GM04503 (cell line): ENCODE data around the gene COLEC11.
"Not testable (repeated sequence)": the region's sequence is repeated elsewhere in the genome, so short reads cannot be mapped to it uniquely, and the experiment has no call there.

ENCODE experiments used
- DNase-seq: peaks from one replicate; pipeline ENCODE4 v3.0.0-alpha.2; 2012; ENCODE audit warnings: low read depth

Gene COLEC11

DNA sequence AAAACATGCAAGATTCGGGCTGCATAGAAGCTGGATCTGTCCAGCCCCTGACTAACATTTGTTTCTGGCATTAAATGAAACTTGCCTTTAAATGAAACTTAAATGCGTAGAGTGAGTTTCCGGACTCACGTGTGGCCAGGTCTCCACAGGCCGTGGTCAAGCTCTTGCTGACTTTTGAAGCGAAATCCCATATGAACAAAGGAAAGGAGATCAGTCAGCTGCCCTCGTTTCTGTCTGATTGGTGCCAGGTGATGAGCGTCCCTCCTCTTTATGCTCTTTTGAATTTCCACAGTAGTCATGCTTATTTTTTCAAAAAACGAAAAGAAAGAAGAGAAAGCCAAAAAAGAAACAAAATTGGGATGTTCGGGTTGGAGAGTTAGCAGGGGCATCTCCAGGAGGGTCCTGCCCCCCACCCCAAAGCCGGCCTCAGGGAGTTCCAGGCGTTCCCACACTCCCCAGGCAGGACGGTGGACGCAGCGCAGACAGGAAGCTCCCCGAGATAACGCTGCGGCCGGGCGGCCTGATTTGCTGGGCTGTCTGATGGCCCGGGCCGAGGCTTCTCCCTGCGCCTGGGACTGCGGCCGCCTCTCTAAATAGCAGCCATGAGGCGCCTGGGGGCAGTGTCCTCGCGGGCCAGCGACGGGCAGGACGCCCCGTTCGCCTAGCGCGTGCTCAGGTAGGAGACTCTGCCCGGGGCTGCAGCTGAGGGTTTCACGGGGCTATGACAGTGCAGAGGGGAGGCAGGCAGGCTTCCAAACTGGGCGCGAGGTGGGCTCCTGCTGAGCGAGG lies at the start of gene COLEC11:
Gene COLEC11 (plus strand): TSS at position 620 of the 789 bp plus-strand sequence. CDS start 9,229 bp downstream, outside the sequence.
- no peak for DNase-seq

DNA sequence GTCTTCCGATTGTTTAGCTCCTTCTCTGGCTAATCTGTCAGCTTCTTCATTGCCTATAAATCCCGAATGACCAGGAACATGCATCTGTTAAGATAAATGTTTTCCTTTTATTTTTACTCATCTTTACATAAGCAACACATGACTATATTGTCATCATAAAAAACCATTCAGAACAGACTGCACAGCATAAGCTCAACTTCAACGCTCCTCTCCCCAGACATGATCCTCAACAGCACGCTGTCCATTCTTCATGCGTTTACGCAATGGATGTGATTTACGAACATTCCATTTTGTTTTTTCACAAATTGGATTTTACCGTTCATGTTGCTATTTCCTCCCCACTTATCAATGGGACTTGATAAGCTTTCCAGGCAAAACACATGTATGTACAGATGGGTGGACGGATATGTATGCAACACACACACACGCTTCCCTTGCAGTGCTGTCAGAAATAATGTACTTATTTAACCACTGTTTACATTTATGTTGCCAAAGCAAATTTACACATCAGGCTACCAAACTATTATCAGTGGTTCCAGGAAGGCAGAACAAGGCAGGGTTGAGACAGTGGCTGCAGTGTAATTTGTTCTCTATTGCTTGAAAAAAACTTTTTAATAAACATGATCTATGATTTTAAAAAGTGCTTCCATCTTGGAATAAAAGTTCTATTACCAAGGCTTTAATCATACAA lies 49.0 kb upstream of the COLEC11 start:
- DNase-seq: no peak

DNA sequence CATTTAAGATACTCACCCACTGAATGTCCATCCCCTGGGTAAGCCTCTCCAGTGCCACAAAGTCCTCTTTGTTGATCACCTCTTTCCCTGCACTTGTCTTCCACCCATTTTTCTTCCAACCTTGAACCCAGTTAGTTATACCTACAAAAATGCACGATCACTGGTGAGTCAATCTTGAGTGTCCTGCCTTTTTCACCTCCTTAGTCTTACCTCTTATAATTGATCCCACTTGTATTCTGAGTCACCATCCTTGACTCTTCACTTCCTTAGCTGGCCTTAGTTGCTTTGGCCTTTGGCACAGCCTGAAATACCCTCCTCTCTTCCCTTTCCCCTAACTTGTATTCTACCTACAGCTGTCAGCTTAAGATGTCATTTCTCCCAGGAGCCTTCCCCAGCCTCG lies 47.0 kb upstream of the COLEC11 start:
- DNase-seq: no peak

DNA sequence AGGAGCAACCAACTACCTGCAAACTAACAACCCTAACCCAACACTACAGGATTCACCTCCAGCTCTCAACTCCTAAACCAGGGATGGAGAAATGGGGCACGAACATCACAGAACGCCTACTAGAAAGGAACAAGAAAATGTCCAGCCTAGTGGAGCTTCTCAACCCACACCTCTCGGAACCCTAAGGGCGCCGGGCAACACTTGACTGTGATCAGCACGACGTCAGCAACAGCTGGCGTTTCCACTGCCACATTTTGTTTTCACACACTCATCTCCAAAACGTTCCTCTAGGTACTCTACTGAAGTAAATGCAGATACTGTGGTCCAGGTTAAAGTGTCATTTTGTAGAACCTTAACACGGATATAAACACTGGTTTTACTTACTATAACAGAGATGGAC lies 41.0 kb upstream of the COLEC11 start:
- no peak for DNase-seq

DNA sequence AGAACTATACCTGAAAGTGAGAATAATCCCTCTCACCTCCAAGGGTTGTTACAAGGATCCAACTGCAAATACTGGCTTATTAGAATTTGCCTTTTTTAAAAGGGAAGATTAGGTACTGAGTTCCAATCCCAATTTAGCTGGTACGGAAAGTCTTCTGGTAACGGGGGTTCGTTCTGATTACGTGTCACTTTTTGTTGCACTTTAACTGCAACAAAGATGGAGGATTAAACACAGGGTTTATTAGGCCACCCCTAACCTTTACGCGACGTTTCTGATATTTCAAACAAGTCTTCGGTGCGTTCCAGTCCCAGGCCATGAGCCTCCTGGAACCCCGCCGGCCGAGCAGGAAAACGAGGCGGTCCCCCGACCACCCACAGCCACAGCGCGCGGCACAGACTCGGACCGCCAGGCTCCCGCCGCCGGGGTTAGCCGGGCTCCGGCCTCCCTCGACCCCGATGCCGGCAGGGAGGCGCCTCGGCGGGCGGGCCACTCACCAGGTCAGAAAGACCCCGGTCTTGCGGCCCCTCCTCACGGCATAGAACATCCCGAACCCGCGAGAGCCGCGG lies 37.2 kb upstream of the COLEC11 start:
- no peak for DNase-seq

DNA sequence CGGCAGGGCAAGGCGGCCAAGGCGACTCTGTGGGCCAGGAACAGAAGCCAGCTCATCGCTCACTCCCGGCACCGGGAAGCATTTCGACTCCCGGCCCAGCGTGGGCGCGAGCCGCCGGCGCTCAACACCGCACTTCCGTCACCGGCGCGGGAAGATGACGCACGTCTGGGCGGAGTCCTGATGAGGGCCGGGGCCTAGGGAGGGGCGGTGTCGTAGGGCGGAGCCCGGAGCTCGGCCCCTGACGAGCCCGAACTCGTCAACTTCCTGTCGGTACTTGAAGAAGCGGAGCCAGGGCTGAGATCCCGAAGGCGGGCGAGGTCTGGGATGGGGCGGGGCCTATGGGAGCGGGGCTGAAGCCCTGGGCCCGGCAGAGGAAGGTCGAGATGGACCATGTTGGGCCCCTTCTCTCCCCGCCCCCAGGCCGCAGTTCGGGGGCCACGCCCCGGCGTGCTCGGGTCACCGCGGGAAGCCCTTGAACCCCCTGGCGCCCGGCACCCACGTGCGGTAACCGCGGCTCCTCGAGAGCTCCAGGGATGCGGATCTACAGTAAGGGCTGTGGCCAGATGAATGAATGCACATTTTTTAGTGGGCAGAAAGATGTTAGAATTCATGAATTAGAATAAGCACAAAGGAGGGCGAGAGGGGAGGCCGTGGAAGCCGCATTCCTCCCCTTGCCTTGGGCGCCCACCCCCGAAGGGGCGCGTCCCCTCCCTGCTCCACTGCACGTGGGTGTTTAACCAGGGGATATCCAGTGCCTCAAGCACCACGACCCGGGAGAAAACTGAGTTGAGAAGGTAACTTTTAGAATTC lies 36.5 kb upstream of the COLEC11 start, which contains the start of gene RNASEH1:
Gene RNASEH1 (minus strand): TSS at position 129 of the 810 bp plus-strand sequence. CDS start 73 bp downstream, at position 56.
- peak; percentile 88 for DNase-seq

DNA sequence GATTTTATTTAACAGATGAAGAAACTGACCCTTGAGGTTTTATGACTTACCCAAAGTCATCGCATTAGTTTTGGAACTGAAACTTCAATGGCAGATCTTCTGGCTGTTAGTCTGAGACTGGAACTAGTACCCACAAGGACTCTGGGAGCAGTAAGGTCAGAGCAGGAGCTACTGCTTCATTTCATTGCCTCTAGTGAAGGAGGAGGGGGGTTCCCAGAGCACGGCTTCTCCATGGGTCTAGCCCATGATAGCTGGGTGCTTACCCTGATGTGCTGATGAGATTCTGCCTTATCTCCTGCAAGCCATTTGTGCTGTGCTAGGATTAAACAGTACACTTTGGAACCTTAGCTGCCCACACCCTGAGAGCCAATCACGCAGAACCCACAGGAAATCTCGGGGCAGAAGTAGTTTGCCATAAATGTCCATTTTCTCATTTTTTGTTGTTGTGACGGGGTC lies 31.4 kb upstream of the COLEC11 start:
- no peak for DNase-seq

DNA sequence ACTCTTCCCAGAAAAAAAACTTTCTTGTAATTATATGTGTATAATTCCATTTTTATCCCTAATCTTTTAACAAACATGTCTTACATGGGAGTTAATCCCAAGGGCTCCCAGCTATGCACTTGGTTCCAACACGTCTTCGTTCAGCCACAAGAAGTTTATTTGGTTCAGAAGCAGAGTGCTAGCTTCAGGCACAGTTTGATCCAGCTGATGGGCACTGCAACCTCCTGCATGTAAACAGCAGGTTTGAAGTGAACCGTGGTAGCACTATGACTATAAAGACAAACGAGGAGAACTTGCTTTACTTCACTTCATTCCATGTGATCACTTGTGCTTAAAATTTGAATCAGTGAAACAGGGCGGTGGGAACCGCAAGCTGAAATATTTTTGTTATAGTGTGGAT lies 29.8 kb upstream of the COLEC11 start:
- DNase-seq: no peak

DNA sequence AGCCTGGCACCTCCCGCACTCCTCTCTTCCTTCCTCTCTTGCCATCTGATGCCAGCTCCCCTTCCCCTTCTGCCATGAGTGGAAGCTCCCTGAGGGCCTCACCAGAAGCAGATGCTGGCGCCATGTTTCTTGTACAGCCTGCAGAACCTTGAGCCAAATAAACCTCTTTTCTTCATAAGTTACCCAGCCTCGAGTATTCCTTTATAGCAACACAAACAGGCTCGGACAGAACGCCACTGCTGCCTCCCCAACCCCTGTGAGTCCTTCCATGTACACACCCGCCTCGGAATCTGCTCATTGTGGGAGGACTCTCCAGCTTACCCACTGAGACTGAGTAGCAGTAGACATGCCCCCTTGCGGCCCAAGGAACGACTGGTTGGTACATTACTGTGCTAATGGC lies 28.1 kb upstream of the COLEC11 start:
- DNase-seq: no peak

DNA sequence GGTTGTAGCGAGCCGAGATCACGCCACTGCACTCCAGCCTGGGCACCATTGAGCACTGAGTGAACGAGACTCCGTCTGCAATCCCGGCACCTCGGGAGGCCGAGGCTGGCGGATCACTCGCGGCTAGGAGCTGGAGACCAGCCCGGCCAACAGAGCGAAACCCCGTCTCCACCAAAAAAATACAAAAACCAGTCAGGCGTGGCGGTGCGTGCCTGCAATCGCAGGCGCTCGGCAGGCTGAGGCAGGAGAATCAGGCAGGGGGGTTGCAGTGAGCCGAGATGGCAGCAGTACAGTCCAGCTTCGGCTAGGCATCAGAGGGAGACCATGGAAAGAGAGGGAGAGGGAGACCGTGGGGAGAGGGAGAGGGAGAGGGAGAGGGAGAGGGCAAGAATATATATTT lies 25.3 kb upstream of the COLEC11 start:
- DNase-seq: not testable (repeated sequence)

DNA sequence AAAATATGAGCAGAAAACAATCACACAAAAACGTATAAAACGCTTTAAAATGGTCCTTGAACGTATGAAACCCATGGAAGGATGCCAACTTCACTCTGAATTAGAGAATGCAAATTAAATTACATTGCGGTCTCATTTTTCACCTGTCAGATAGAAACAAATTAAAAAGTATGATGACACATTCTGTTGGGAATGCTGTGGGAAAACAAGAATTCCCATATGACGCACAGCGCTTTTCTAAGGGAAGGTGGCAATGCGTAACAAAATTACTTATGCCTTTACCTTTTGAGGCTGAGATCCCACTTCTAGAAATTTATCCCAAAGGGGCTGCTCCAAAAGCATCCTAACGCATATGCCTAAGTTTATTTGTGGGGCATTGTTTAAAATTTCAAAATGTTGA lies 23.6 kb upstream of the COLEC11 start:
- no peak for DNase-seq

DNA sequence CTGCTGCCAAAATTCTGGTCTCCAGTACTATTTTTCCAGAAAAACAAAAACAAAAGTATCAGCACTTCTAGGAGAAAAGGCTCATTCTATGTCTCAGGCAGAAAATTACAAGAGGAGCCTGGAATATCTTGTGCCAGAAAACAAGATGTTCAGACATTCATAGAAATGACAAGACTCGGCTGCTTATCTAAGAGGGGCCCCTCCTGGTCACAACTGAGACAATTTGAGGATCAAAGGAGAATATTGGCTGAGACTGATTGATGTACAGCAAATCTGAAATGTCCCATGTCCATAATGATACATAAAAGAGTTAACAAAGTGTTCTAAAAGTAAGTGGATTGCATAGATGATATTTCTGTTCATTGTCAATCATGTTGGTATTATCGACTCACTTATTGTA lies 22.3 kb upstream of the COLEC11 start:
- DNase-seq: no peak

DNA sequence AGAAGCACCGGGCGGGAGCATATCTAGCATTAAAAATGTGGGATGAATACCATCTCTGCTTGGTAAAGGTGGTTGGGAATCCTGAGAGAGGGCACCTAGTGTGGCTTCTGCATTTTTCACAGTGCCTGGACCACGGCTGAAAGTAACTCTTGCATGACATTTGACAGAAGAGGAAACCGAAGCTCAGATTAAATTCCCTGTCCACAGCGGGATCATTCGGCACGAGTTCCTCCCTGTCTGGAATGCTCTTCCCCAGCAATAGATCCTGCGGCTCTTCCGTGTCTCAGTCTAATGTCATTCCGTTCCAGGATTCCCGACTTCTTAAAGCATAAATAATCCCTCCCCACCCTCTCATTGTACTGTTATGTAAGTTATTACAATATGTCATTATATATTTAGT lies 20.8 kb upstream of the COLEC11 start:
- DNase-seq: no peak

DNA sequence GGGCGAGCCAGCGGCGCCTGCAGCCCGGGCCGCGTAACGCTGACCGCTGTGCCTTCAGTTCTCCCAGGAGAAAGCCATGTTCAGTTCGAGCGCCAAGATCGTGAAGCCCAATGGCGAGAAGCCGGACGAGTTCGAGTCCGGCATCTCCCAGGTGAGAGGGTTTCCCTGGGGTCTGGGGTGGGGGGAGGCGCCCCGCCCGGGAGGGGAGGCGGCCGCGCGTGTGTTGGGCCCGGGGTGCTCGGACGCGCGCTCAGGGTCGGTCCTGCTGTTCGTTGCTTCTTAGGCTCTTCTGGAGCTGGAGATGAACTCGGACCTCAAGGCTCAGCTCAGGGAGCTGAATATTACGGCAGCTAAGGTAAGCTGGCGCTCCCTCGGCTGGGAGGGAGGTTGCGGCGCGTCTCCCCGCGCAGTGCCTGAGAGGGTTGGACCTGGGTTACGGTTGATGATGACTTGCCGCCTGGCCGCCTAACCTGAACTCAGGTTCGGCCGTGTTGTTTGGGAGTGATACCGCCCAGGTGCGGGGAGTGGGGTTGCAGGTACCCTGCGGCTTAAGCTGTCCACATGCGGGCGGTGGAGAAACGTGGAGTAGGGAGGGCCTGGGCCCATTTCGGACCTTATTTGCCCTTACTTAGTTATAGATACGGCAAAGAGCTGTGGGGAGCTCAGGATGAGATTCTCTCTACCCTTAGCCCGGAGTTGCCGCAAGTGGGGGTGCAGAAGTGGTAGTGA lies 19.2 kb upstream of the COLEC11 start:
- no peak for DNase-seq

DNA sequence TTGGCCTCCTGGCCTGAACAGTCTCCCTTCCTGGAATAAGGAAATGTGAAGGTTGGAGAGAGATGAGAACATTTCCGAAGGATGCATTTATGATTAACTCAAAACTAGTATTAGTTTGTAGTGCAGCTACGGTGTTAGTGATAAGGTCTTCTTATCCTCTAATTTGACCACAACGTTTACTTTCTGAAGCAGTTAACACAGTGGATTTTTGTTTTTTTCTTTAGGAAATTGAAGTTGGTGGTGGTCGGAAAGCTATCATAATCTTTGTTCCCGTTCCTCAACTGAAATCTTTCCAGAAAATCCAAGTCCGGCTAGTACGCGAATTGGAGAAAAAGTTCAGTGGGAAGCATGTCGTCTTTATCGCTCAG lies 18.7 kb upstream of the COLEC11 start:
- DNase-seq: not testable (repeated sequence)

DNA sequence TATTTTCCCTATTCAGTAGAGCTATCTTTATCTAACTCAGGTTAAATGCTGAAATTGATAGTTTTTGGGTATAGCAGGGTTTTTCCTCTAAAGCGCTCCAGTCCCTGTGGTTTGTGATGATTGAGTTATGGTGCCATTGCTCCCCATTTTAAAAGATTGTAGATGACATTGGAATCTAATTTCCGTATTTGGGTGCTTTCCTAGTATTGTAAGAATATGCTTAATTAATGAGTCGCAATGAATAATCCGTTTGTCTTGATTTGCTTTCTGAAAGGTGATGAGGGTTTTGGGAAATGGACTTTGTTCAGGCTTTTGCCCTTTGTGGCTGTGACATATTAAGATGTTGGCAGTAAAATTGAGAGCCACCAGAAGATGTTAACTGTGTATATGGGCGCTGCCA lies 15.9 kb upstream of the COLEC11 start:
- no peak for DNase-seq

DNA sequence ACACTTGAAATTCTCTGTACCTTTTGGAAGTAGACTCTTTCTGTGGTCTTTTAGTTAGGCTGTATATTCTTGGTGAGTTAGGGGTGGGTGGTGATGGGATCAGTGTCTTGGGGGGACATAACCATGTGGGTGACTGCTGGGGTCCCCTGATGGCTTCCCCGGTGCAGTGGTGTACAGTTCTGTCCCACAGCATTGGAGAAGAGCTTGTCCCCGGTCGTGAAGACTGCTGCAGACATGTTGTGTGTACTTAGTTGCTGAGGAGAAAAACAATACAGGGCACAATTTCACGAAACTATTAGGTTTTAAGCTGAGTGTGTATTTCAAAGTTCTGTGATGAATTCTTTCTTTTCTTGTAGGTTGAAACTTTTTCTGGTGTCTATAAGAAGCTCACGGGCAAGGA lies 14.5 kb upstream of the COLEC11 start:
- no peak for DNase-seq

DNA sequence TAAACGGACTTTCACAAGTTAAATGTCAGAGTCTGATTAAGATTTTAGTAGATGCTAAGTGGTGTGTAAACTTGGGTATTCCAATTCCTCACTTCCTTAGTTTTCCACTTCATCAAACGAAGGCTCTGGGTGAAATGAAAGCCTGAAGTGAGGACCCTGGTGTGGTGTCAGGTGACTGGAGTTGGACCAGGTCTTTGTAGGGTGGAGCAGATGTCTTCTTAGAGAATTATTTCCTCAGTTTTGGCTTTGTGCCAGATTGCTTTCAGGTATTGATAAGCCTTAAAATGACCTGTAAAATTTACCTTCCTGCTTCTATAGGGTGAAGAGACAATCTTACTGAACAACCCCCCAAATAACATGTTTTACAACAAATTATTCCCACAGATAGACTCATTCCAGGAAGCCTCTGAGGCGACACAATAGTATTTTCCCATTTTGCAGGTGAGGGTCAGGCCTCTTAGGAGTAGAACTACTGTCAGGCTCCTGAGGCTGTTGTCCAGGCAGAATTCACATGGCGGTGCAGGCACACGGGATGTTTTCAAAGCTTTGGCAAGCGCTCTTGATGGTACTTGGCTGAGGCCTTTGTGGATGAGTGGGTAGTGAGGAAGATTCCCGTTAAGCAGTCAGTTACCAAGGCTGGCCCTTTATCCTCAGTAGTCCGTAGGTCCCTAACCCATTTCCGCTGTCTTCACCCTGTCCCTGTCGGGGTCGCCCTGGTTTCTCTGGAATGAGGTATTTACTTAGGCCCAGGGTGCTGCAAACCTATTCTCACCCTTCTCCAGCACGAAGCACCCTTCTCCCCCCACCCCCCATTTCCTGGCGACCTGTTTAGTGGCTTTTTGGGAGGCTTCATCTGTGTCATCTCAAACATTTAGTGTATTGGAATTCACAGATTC lies 13.3 kb upstream of the COLEC11 start:
- no peak for DNase-seq

DNA sequence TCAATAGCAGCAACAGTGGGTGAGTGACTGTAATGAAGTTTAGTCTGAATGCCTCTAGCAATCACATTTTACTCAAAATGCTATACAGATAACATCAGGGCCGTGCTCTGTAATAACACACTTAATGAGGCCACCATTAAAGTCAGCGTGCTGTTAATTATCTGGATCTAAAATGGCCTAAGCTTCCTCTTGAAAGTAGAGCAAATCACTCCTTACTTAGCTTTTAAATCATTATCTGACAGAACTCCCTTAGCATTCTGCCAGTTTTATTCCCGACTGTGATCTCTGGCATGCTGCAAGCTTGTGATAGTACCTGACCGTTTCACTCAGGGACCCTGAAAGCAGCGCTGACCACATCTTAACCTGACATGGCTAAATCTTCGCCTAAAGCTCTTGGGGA lies 10.8 kb upstream of the COLEC11 start:
- DNase-seq: no peak

DNA sequence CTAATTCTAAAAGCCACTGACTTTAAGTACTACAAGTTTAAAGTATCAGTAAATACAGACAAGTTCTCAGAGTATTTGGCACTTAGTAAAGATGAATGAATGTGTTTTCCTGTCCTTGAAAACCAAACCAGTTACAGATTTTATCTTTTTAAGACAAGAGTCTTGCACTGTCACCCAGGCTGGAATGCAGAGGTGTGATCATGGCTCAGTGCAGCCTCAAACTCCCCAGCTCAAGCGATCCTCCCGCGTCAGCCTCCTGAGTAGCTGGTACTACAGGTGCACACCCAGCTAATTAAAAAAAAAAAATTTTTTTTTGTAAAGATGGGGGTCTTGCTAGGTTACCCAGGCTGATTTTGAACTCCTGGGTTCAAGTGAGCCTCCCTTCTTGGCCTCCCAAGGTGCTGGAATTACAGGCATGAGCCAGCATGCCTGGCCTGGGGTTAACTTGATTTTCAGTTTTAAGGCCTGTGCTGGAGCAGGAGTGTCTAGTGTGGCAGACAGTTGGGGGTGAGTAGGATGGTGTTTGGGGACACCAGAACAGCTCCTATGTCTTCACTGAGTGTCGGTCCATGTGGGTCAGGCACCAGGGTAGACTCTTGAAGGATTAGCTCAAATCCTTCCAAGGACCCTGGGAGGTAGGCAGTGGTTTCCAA lies 10.2 kb upstream of the COLEC11 start:
- no peak for DNase-seq
